ENCODE results near the gene SMYD1. TPM values are rescaled to one million over a fixed set of nuclear protein-coding genes. Genes with fewer than 3 reads are reported as not detected.

SMYD1 gene
- total and polyA plus RNA-seq, 10 of the 15 experiments (the other 5 are each of a cell fraction or from before 2014, with no cell fraction given): 0.09 TPM; not detected in 9

- ChIA-PET CTCF (no interaction called here), POLR2A (no interaction called here), RAD21 (ENCODE audit: unreplicated experiment) (no interaction called here), SMC1A (ENCODE audit: uncharacterized antibody, unreplicated experiment) (no interaction called here)
- intact Hi-C loops (cut with micrococcal nuclease; ENCODE audit: unreplicated experiment): no loop called here
- Histone ChIP-seq H3K9me3 (replicated peaks; ENCODE audit: control insufficient read depth, insufficient read depth, low read length) (no peaks in the 10 kb centered on the region), H3K36me3 (ENCODE audit: control insufficient read depth in 2 of 2, insufficient read depth in 2 of 2, low read length in 1 of 2) (no peaks in the 10 kb centered on the region), H2AFZ (ENCODE audit: control insufficient read depth, low read depth, low read length) (no peak overlapping the region), H3K9ac (ENCODE audit: control insufficient read depth, insufficient read depth, low read length) (no peak overlapping the region), H3K4me1 (ENCODE audit: control insufficient read depth, insufficient read depth, low read length) (no peaks in the 10 kb centered on the region), H3K27ac (ENCODE audit: control insufficient read depth, insufficient read depth) (no peak overlapping the region), H4K20me1 (ENCODE audit: control insufficient read depth, insufficient read depth) (no peaks in the 10 kb centered on the region), H3K4me3 (no peak overlapping the region), H3K4me2 (ENCODE audit: control insufficient read depth, insufficient read depth) (no peak overlapping the region), H3K27me3 (replicated peaks in 1 of 2; ENCODE audit: control insufficient read depth in 2 of 2, insufficient read depth in 2 of 2, low read length in 1 of 2) (no peaks in the 10 kb centered on the region; a peak in 2 of 4 replicates), H3K79me2 (ENCODE audit: control insufficient read depth, insufficient read depth, low read length) (no peaks in the 10 kb centered on the region)
- no peak for DNase-seq (ENCODE audit: low read depth, low spot score)
- in situ Hi-C loops (cut with MboI): no loop called here
- WGBS (ENCODE audit: insufficient coverage, insufficient replicate concordance, low lambda C conversion rate, missing lambda C conversion rate): 33% methylated on average over 3 of the region's 3 CpGs
- BruUV-seq (replicated peaks): no TSS peak
- ATAC-seq: no peak
- FAIRE-seq: no peak
- TF ChIP-seq MYC (IDR thresholded peaks at IDR 0.05; ENCODE audit: insufficient read depth, insufficient read length, insufficient replicate concordance, low read length, severe bottlenecking): no peak
- no peak for TF ChIP-seq ZBTB40 (IDR thresholded peaks at IDR 0.05; ENCODE audit: borderline replicate concordance)
- no peak for TF ChIP-seq CEBPB (IDR thresholded peaks at IDR 0.05; ENCODE audit: borderline replicate concordance in 1 of 2, low read depth in 2 of 2, low read length in 2 of 2)
- no peak for TF ChIP-seq ELK1 (IDR thresholded peaks at IDR 0.05; ENCODE audit: low read depth, low read length)
- no peak for TF ChIP-seq TAF1 (IDR thresholded peaks at IDR 0.05; ENCODE audit: borderline replicate concordance, low read depth, low read length)
- no peak for TF ChIP-seq GABPA (IDR thresholded peaks at IDR 0.05; ENCODE audit: low read depth)
- no peak for TF ChIP-seq HDAC6 (IDR thresholded peaks at IDR 0.05; ENCODE audit: unreplicated experiment)
- no peak for TF ChIP-seq CUX1 (IDR thresholded peaks at IDR 0.05; ENCODE audit: insufficient replicate concordance, low read depth, low read length)
- no peak for TF ChIP-seq NR2F1 (conservative IDR thresholded peaks at IDR 0.05)
- TF ChIP-seq HSF1 (IDR thresholded peaks at IDR 0.05; ENCODE audit: low read depth, low read length): no peak
Measured at GRCh38 chr2:88126772-88127637, 59.4 kb downstream of the SMYD1 start.

All from GM12878 (cell line).